Thoracic aorta (tissue), 2 donors: ENCODE measurements around the gene TPK1. TPM values are rescaled to one million over a fixed set of nuclear protein-coding genes. Genes with fewer than 3 reads are reported as not detected.

Source experiments
- ATAC-seq: fragments of 150-250 bp; one replicate; pipeline ENCODE4 v1.8.0; 2017; ENCODE audit warnings: low read depth; ENCODE audit not compliant: insufficient number of reproducible peaks, low FRiP score
- DNase-seq: peaks from one replicate; pipeline ENCODE4 v3.0.0-alpha.2; 2020; ENCODE audit warnings: low spot score
- H3K27ac ChIP-seq, 2 donors: fragments of 200-600 bp; sonication (generic); 1 replicate in 1 of 2; 2 replicates in 1 of 2; pipeline ENCODE4 v1.5.1; 2016; ENCODE audit warnings: mild to moderate bottlenecking in 2 of 2, moderate library complexity in 2 of 2
- H3K27me3 ChIP-seq: fragments of 200-600 bp; sonication (generic); replicated peaks from 2 replicates; pipeline ENCODE4 v1.6.0; 2016; ENCODE audit warnings: mild to moderate bottlenecking; ENCODE audit not compliant: insufficient read depth
- H3K36me3 ChIP-seq: fragments of 200-600 bp; sonication (generic); one replicate; pipeline ENCODE4 v1.5.1; 2016
- H3K4me1 ChIP-seq, 2 donors: fragments of 200-600 bp; sonication (generic); 1 replicate in 1 of 2; 2 replicates in 1 of 2; pipeline versions ENCODE4 v1.5.1 to v1.6.0; 2016; ENCODE audit warnings: low read depth in 2 of 2, mild to moderate bottlenecking in 1 of 2; ENCODE audit not compliant: control insufficient read depth in 1 of 2
- H3K4me3 ChIP-seq: fragments of 200-600 bp; sonication (generic); 2 replicates; pipeline ENCODE4 v1.5.1; 2016; ENCODE audit warnings: mild to moderate bottlenecking
- H3K9me3 ChIP-seq: fragments of 200-600 bp; sonication (generic); 2 replicates; pipeline ENCODE4 v1.5.1; 2016
- total RNA-seq, 2 donors: library from RNA; depleted of rRNA; stranded (reverse); fragments of >200 nt; gene quantifications; one replicate each; pipeline versions ENCODE4 v1.1.0 to v1.2.3, GENCODE V29; 2016
- TF ChIP-seq, protein P1 (sequence below): fragments of 200-600 bp; sonication (generic); IDR thresholded peaks from one replicate; pipeline ENCODE4 v1.5.1; 2019; ENCODE audit warnings: antibody characterized with exemption

The TPK1 gene
- total RNA-seq, 2 donors from 2014 or later: 13.3 to 21.2 TPM

DNA sequence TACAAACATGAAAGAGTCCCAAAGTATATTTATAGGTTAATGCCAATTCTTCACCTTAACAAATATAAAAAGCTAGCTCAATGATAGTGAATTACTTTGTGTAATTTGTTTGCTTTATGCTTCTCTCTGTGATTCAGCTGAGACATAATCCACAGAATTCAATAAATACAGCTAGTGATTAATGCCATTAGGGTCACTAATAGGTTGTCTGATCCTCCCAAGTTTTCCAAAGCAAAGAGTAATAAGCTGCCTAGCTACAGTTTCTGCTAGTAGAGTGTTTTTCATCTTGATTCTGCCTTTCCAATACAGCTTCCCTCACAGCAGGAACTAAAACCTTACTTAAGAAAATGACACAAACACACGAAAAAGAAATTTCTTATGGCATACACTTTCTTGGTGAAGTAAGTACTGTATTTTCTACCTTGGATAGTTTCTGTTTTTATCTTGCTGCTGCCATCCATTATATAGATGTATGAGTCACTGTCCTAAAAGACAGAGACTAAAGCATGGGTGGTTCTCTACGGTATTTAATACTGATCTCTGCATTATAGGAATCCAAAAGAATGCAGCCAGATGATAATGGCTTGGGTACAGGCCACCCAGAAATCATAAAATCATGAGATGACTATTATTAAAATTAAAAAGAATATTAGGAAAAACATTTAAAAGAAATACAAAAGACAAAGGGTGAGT is 170.0 kb downstream of the TPK1 start:
- DNase-seq (no peak), ATAC-seq (no peak)
- no peaks in the 10 kb centered on the region for H3K9me3 ChIP-seq
- no peak overlapping the region for H3K27ac ChIP-seq
- TF ChIP-seq, protein P1, sequence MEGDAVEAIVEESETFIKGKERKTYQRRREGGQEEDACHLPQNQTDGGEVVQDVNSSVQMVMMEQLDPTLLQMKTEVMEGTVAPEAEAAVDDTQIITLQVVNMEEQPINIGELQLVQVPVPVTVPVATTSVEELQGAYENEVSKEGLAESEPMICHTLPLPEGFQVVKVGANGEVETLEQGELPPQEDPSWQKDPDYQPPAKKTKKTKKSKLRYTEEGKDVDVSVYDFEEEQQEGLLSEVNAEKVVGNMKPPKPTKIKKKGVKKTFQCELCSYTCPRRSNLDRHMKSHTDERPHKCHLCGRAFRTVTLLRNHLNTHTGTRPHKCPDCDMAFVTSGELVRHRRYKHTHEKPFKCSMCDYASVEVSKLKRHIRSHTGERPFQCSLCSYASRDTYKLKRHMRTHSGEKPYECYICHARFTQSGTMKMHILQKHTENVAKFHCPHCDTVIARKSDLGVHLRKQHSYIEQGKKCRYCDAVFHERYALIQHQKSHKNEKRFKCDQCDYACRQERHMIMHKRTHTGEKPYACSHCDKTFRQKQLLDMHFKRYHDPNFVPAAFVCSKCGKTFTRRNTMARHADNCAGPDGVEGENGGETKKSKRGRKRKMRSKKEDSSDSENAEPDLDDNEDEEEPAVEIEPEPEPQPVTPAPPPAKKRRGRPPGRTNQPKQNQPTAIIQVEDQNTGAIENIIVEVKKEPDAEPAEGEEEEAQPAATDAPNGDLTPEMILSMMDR: no peak
- H3K36me3 ChIP-seq: no peaks in the 10 kb centered on the region
- no peak overlapping the region for H3K4me3 ChIP-seq
- peaks cover 4 to 5% of the 10 kb centered on the region in 2 donors for H3K4me1 ChIP-seq
- no peaks in the 10 kb centered on the region for H3K27me3 ChIP-seq

DNA sequence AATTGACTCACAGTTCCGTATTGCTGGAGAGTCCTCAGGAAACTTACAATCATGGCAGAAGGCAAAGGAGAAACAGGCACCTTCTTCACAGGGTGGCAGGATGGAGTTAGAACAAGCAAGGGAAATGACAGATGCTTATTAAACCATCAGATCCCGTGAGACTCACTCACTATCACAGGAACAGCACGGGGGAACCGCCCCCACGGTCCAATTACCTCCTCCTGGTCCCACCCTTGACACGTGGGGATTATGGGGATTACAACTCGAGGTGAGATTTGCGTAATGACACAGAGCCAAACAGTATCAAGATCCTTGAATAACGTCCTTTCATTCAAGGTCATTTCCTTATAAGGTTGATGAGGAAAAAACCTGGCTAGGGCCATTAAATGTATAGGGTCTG is 176.6 kb downstream of the TPK1 start:
- DNase-seq (no peak), ATAC-seq (no peak)
- H3K9me3 ChIP-seq: no peaks in the 10 kb centered on the region
- H3K27ac ChIP-seq: no peak overlapping the region
- TF ChIP-seq, protein P1: no peak
- H3K27me3 ChIP-seq: no peaks in the 10 kb centered on the region
- no peak overlapping the region for H3K4me3 ChIP-seq
- no peaks in the 10 kb centered on the region for H3K4me1 ChIP-seq
- H3K36me3 ChIP-seq: no peaks in the 10 kb centered on the region

DNA sequence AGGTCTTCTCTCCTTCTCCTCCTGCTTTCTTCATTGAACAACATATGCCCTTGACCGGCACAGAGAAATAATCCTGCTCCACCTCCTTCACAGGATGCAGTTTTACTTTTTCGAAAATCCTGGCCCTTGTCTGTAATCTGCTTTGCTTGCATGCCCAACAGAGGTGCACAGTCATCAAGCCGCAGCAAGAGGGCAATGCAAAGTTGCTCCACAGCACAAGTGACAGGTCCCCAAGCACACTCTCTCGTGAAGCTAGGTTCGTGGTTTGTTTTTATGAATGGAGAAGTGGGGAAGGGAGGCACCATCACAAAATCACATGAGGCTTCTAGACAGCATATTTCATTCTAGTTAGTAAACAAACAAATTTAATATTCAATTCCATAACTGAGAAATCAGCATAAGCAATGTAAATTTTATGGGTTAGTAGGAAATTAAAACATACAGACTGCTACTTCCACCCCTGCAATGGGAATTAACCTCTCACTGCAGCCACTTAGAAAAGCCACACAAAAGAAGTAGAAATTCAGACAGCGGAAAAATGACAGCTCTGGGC is 178.8 kb downstream of the TPK1 start:
- ATAC-seq: no peak
- TF ChIP-seq, protein P1: no peak

DNA sequence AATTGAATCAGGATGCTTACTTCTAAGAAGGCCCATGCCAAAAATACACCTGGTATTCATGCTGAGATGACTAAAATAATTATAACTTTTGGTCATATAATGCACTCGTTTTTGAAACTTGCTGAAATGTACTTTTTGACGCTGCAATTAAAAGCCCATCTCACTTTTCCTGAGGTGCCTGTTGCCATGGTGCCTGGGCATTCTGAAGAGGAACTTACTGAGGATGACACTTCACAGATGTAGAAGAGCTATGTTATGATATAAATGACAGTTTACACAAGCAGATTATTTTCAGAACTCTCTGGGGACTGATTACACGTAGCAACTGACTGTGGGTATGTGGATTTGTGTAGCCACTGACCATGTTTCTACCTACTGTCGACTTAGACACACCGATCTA is 182.4 kb downstream of the TPK1 start:
- Histone ChIP-seq H3K9me3 (no peaks in the 10 kb centered on the region), H3K36me3 (no peaks in the 10 kb centered on the region), H3K27ac (no peak overlapping the region), H3K27me3 (no peaks in the 10 kb centered on the region), H3K4me3 (no peak overlapping the region), H3K4me1 (no peaks in the 10 kb centered on the region)
- TF ChIP-seq, protein P1: no peak
- DNase-seq (no peak), ATAC-seq (no peak)

More for the DNA sequence above, 178.8 kb downstream of the TPK1 start:
- no peaks in the 10 kb centered on the region for H3K27me3 ChIP-seq
- no peak for DNase-seq
- no peaks in the 10 kb centered on the region for H3K36me3 ChIP-seq
- H3K27ac ChIP-seq: no peak overlapping the region
- no peaks in the 10 kb centered on the region for H3K9me3 ChIP-seq
- H3K4me1 ChIP-seq: no peaks in the 10 kb centered on the region
- no peak overlapping the region for H3K4me3 ChIP-seq

DNA sequence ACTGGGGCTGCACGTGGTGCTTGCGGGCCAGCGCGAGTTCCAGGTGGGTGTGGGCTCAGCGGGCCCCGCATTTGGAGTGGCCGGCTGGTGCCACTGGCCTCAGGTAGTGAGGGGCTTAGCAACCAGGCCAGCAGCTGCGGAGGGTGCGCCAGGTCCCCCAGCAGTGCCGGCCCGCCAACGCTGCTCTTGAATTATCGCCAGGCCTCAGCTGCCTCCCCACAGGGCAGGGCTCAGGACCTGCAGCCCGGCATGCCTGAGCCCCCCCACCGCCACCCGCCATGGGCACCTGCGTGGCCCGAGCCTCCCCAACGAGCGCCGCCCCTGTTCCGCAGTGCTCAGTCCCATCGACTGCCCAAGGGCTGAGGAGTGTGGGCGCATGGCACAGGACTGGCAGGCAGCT is 185.4 kb downstream of the TPK1 start:
- Histone ChIP-seq H3K27ac (no peak overlapping the region), H3K36me3 (no peaks in the 10 kb centered on the region), H3K4me1 (no peaks in the 10 kb centered on the region), H3K4me3 (no peak overlapping the region), H3K9me3 (no peaks in the 10 kb centered on the region), H3K27me3 (no peaks in the 10 kb centered on the region)
- ATAC-seq (no peak), DNase-seq (no peak)
- TF ChIP-seq, protein P1: no peak
